ENCODE measurements around the gene TAF12. TPM values are rescaled to one million over a fixed set of nuclear protein-coding genes. Genes with fewer than 3 reads are reported as not detected.
A peak's percentile ranks its signal among the peaks of the same experiment; 100 is the strongest.

The TAF12 gene
- total RNA-seq, 1 donor from 2014 or later, result 45.2 TPM

GRCh38 chr1:28613175-28613574 is 29.7 kb downstream of the TAF12 start:
- no peak overlapping the region for H3K4me3 ChIP-seq
- no peak for DNase-seq (ENCODE audit: low spot score)
- no peaks in the 10 kb centered on the region for H3K9me3 ChIP-seq (ENCODE audit: low read depth)
- no peak overlapping the region for H3K4me3 Mint-ChIP-seq
- H3K27me3 ChIP-seq, result no peaks in the 10 kb centered on the region
- no peaks in the 10 kb centered on the region for H3K79me2 ChIP-seq (ENCODE audit: low read depth)
- no peak overlapping the region for H2AFZ ChIP-seq (replicated peaks)
- no peaks in the 10 kb centered on the region for H4K20me1 ChIP-seq (ENCODE audit: low read depth)
- no peak overlapping the region for H3K27ac ChIP-seq
- H3K9ac ChIP-seq, result no peak overlapping the region
- peaks cover 2% of the 10 kb centered on the region for H3K27me3 Mint-ChIP-seq (ENCODE audit: insufficient read depth, low read depth)
- peaks cover 3% of the 10 kb centered on the region for H3K36me3 ChIP-seq
- H3K4me1 ChIP-seq, result no peaks in the 10 kb centered on the region
- no peaks in the 10 kb centered on the region for H3K9me3 Mint-ChIP-seq
- H3K4me2 ChIP-seq, result no peak overlapping the region
- H3K36me3 Mint-ChIP-seq, result peaks cover 11% of the 10 kb centered on the region
- TF ChIP-seq CTCF (IDR thresholded peaks at IDR 0.05), result no peak
- TF ChIP-seq EZH2 (IDR thresholded peaks at IDR 0.05), result no peak
- no peak for TF ChIP-seq EZH2phosphoT487 (IDR thresholded peaks at IDR 0.05)
- no peak overlapping the region for H3K27ac Mint-ChIP-seq
- no peaks in the 10 kb centered on the region for H3K4me1 Mint-ChIP-seq
- H3F3A ChIP-seq (ENCODE audit: low read depth), result no peaks in the 10 kb centered on the region

GRCh38 chr1:28606771-28607170 is 36.1 kb downstream of the TAF12 start:
- Histone ChIP-seq H3K9me3 (ENCODE audit: low read depth) (no peaks in the 10 kb centered on the region), H2AFZ (replicated peaks) (no peak overlapping the region), H3F3A (ENCODE audit: low read depth) (peaks cover 4% of the 10 kb centered on the region), H4K20me1 (ENCODE audit: low read depth) (no peaks in the 10 kb centered on the region), H3K9ac (no peak overlapping the region), H3K79me2 (ENCODE audit: low read depth) (no peaks in the 10 kb centered on the region), H3K27ac (no peak overlapping the region), H3K4me1 (no peaks in the 10 kb centered on the region), H3K36me3 (peaks cover 2% of the 10 kb centered on the region), H3K4me2 (no peak overlapping the region), H3K27me3 (no peaks in the 10 kb centered on the region), H3K4me3 (no peak overlapping the region)
- Mint-ChIP-seq H3K4me3 (no peak overlapping the region), H3K27ac (no peak overlapping the region), H3K36me3 (peaks cover 3% of the 10 kb centered on the region), H3K4me1 (peaks cover 10% of the 10 kb centered on the region), H3K9me3 (no peaks in the 10 kb centered on the region), H3K27me3 (ENCODE audit: insufficient read depth, low read depth) (peaks cover 3% of the 10 kb centered on the region)
- no peak for DNase-seq (ENCODE audit: low spot score)
- TF ChIP-seq EZH2phosphoT487 (IDR thresholded peaks at IDR 0.05) (no peak), CTCF (IDR thresholded peaks at IDR 0.05) (no peak), EZH2 (IDR thresholded peaks at IDR 0.05) (no peak)

DNA sequence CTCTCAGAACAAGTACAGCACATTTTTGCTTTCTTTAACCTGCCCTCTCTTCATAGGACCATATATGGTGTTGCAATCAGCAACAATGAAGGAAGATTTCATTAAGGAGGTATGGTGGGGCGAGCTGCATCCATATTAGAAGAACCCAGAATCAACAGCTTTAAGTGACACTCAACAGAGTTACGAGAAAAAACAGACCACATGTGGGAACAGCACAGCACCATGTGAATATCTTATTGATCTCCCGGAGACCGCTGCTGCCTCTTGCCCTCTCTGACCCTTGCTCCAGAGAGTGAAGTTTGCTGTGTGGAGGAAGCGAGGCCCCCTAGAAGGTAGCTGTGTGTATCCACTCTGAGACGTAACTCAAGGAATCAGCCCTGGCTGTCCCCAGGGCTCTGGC is 37.9 kb downstream of the TAF12 start:
- no peak overlapping the region for H3K4me3 ChIP-seq
- H3K27ac ChIP-seq, result no peak overlapping the region
- no peak overlapping the region for H2AFZ ChIP-seq (replicated peaks)
- Mint-ChIP-seq H3K27me3 (ENCODE audit: insufficient read depth, low read depth) (peaks cover 3% of the 10 kb centered on the region), H3K4me3 (no peak overlapping the region), H3K9me3 (no peaks in the 10 kb centered on the region), H3K4me1 (peaks cover 11% of the 10 kb centered on the region), H3K27ac (peak overlapping the region; percentile 37), H3K36me3 (peaks cover 3% of the 10 kb centered on the region)
- H3F3A ChIP-seq (ENCODE audit: low read depth), result peaks cover 4% of the 10 kb centered on the region
- no peaks in the 10 kb centered on the region for H3K36me3 ChIP-seq
- no peak for DNase-seq (ENCODE audit: low spot score)
- no peaks in the 10 kb centered on the region for H3K79me2 ChIP-seq (ENCODE audit: low read depth)
- no peaks in the 10 kb centered on the region for H3K4me1 ChIP-seq
- H3K9ac ChIP-seq, result no peak overlapping the region
- TF ChIP-seq EZH2 (IDR thresholded peaks at IDR 0.05) (no peak), CTCF (IDR thresholded peaks at IDR 0.05) (no peak), EZH2phosphoT487 (IDR thresholded peaks at IDR 0.05) (no peak)
- H3K4me2 ChIP-seq, result no peak overlapping the region
- no peaks in the 10 kb centered on the region for H3K27me3 ChIP-seq
- no peaks in the 10 kb centered on the region for H3K9me3 ChIP-seq (ENCODE audit: low read depth)
- no peaks in the 10 kb centered on the region for H4K20me1 ChIP-seq (ENCODE audit: low read depth)
